Testis (tissue), 5 donors: ENCODE results near the gene GLDN. TPM values are rescaled to one million over a fixed set of nuclear protein-coding genes. Genes with fewer than 3 reads are reported as not detected.

Experiments
- DNase-seq: peaks from one replicate; pipeline ENCODE4 v3.0.0-alpha.2; 2019
- H3K27ac ChIP-seq, 2 donors: fragments of 200-600 bp; sonication (generic); one replicate each; pipeline ENCODE4 v1.5.1; 2019
- H3K27me3 ChIP-seq: fragments of 200-600 bp; sonication (generic); one replicate; pipeline ENCODE4 v1.5.1; 2019
- H3K36me3 ChIP-seq: fragments of 200-600 bp; sonication (generic); one replicate; pipeline ENCODE4 v1.5.1; 2017; ENCODE audit warnings: low read depth; ENCODE audit errors: missing control alignments
- H3K4me1 ChIP-seq: fragments of 200-600 bp; sonication (generic); one replicate; pipeline ENCODE4 v1.5.1; 2019
- H3K4me3 ChIP-seq, 2 donors: fragments of 200-600 bp; sonication (generic); one replicate each; pipeline ENCODE4 v1.5.1; 2017 to 2019
- H3K9me3 ChIP-seq: fragments of 200-600 bp; sonication (generic); one replicate; pipeline ENCODE4 v1.5.1; 2017
- CTCF ChIP-seq, 3 experiments: fragments of 450-650 bp in 2 of 3; fragments of 200-600 bp in 1 of 3; sonication (generic) in 1 of 3; IDR thresholded peaks; one replicate each; pipeline ENCODE4 v1.5.1; 2016 to 2019; ENCODE audit warnings: antibody characterized with exemption in 3 of 3, mild to moderate bottlenecking in 2 of 3, moderate library complexity in 1 of 3
- POLR2A ChIP-seq: fragments of 450-650 bp; IDR thresholded peaks from one replicate; pipeline ENCODE4 v1.6.1; 2017; ENCODE audit warnings: antibody characterized with exemption, mild to moderate bottlenecking, moderate library complexity
- WGBS, 2 donors: methylation state at CpG; one replicate each; pipeline ENCODE4 v1.1.5; 2018; 5-methylcytosine and 5-hydroxymethylcytosine counted together
- intact Hi-C: fragments of 100-400 bp; cut with DNase I; formaldehyde crosslinking; loops from one replicate; pipeline ENCODE4 v1.15.1; 2023; ENCODE audit warnings: low total_unique reads
- long read RNA-seq, 2 donors: transcript quantifications; one replicate each; lab custom pipeline, GENCODE V29; 2026
- polyA plus RNA-seq: library from polyadenylated mRNA; stranded (reverse); fragments of 350-450 nt; fragmentation: Illumina TruSeq; extraction: RNeasy Lipid Tissue Mini Kit (QIAGEN cat#74804); gene quantifications from one replicate; pipeline ENCODE4 v1.2.3, GENCODE V29; 2014; ENCODE audit warnings: low read depth, low replicate concordance; ENCODE audit not compliant: insufficient read depth
- total RNA-seq, 2 donors: library from RNA; depleted of rRNA; stranded (reverse); fragments of >200 nt; gene quantifications; one replicate each; pipeline ENCODE4 v1.2.3, GENCODE V29; 2016

The GLDN gene
- 1 to 10 TPM in 1 of 2 donors, under 1 TPM in 1; 0.37 to 1.3 TPM for total RNA-seq
- 0.61 TPM for polyA plus RNA-seq
- long read RNA-seq, donor 1 = 0 reads
- long read RNA-seq, donor 2 = 0 reads

GRCh38 chr15:51341366-51342226 lies at the start of gene GLDN:
GLDN (plus strand) TSS chr15:51341655; CDS start chr15:51341685, 30 bp downstream.
- intact Hi-C loops = no loop called here
- Histone ChIP-seq H3K4me1 (peaks cover 11% of the 10 kb centered on the region), H3K27me3 (no peaks in the 10 kb centered on the region), H3K4me3 (peak within 1 kb of the TSS; percentile 13 to 41), H3K9me3 (no peaks in the 10 kb centered on the region), H3K36me3 (no peaks in the 10 kb centered on the region), H3K27ac (no peak within 1 kb of the TSS)
- no peak for DNase-seq
- 33 to 40% methylated on average over 5 to 52 of the region's 76 CpGs for WGBS, 2 donors
- TF ChIP-seq POLR2A = no peak
- TF ChIP-seq CTCF (IDR thresholded peaks at IDR 0.05) = no peak

GRCh38 chr15:51298620-51299019 lies 42.8 kb upstream of the GLDN start:
- no peak for DNase-seq
- intact Hi-C loops = no loop called here
- H3K9me3 ChIP-seq = no peaks in the 10 kb centered on the region
- H3K27ac ChIP-seq = no peak overlapping the region
- no peak for TF ChIP-seq POLR2A
- no peak for TF ChIP-seq CTCF (IDR thresholded peaks at IDR 0.05)
- H3K4me1 ChIP-seq = peaks cover 5% of the 10 kb centered on the region
- WGBS, 2 donors = 58 to 68% methylated on average over 2 of the region's 2 CpGs
- no peak overlapping the region for H3K4me3 ChIP-seq
- H3K27me3 ChIP-seq = no peaks in the 10 kb centered on the region
- H3K36me3 ChIP-seq = no peaks in the 10 kb centered on the region

- Histone ChIP-seq H3K27me3 (no peaks in the 10 kb centered on the region), H3K4me1 (peaks cover 5% of the 10 kb centered on the region), H3K36me3 (no peaks in the 10 kb centered on the region), H3K4me3 (no peak overlapping the region), H3K9me3 (no peaks in the 10 kb centered on the region), H3K27ac (no peak overlapping the region)
- 83 to 87% methylated on average over 5 of the region's 5 CpGs for WGBS, 2 donors
- no peak for DNase-seq
- TF ChIP-seq CTCF (IDR thresholded peaks at IDR 0.05) (no peak), POLR2A (no peak)
- intact Hi-C loops = no loop called here
Observed at GRCh38 chr15:51299187-51300015, 42.1 kb upstream of the GLDN start.

- Histone ChIP-seq H3K9me3 (no peaks in the 10 kb centered on the region), H3K4me3 (no peak overlapping the region), H3K27ac (peak overlapping the region in 1 of 2 donors; percentile 34), H3K4me1 (peaks cover 5% of the 10 kb centered on the region), H3K27me3 (no peaks in the 10 kb centered on the region), H3K36me3 (no peaks in the 10 kb centered on the region)
- intact Hi-C loops = no loop called here
- 70 to 79% methylated on average over 6 of the region's 6 CpGs for WGBS, 2 donors
- TF ChIP-seq CTCF (IDR thresholded peaks at IDR 0.05) (no peak), POLR2A (no peak)
- DNase-seq = no peak
Observed at GRCh38 chr15:51302480-51302879, 39.0 kb upstream of the GLDN start.
